Keratinocyte (primary cell): ENCODE data around the gene HTT-AS. TPM values are rescaled to one million over a fixed set of nuclear protein-coding genes. Genes with fewer than 3 reads are reported as not detected.

Source experiments
- DNase-seq: peaks from one replicate; pipeline ENCODE4 v3.0.0-alpha.2; 2011; ENCODE audit warnings: low read depth, missing footprints, low spot score
- FAIRE-seq: peaks from 2 replicates; lab custom pipeline; 2011; peaks lifted over from hg19 to GRCh38; lab: Jason Lieb, UNC
- H2AFZ ChIP-seq: 2 replicates; pipeline ENCODE4 v1.6.0; 2012; ENCODE audit warnings: low read length, control low read depth, inconsistent platforms; ENCODE audit not compliant: control insufficient read depth
- H3K27ac ChIP-seq: 2 replicates; pipeline ENCODE4 v1.5.1; 2011; ENCODE audit warnings: low read length; ENCODE audit not compliant: control insufficient read depth, insufficient read depth
- H3K27me3 ChIP-seq: 3 replicates; pipeline ENCODE4 v1.6.0; 2011; ENCODE audit warnings: low read length; ENCODE audit not compliant: control insufficient read depth, insufficient read depth; ENCODE audit errors: extremely low read depth
- H3K36me3 ChIP-seq, 2 experiments: 2 replicates in 1 of 2; 3 replicates in 1 of 2; pipeline ENCODE4 v1.5.1; 2011; ENCODE audit warnings: low read length in 2 of 2, mild to moderate bottlenecking in 1 of 2; ENCODE audit not compliant: control insufficient read depth in 2 of 2, insufficient read depth in 2 of 2; ENCODE audit errors: extremely low read depth in 1 of 2
- H3K4me1 ChIP-seq: 3 replicates; pipeline ENCODE4 v1.5.1; 2011; ENCODE audit warnings: low read length; ENCODE audit not compliant: control insufficient read depth, insufficient read depth; ENCODE audit errors: extremely low read depth
- H3K4me2 ChIP-seq: 3 replicates; pipeline ENCODE4 v1.6.0; 2011; ENCODE audit warnings: low read depth, low read length; ENCODE audit not compliant: control insufficient read depth, insufficient read depth; ENCODE audit errors: extremely low read depth
- H3K4me3 ChIP-seq, 3 experiments: fragments of 200-600 bp in 1 of 3; sonication (generic) in 1 of 3; 2 replicates in 2 of 3; 3 replicates in 1 of 3; pipeline ENCODE4 v1.5.1; 2011 to 2016; ENCODE audit warnings: low read length in 3 of 3, mild to moderate bottlenecking in 3 of 3, control low read depth in 2 of 3, inconsistent platforms in 1 of 3, low read depth in 1 of 3, mixed read lengths in 1 of 3, mixed run types in 1 of 3, moderate library complexity in 1 of 3; ENCODE audit not compliant: control insufficient read depth in 2 of 3, insufficient read depth in 2 of 3; ENCODE audit errors: extremely low read depth in 1 of 3
- H3K79me2 ChIP-seq: 2 replicates; pipeline ENCODE4 v1.6.0; 2012; ENCODE audit warnings: low read length; ENCODE audit not compliant: control insufficient read depth, insufficient read depth
- H3K9ac ChIP-seq: 3 replicates; pipeline ENCODE4 v1.6.0; 2011; ENCODE audit warnings: low read length; ENCODE audit not compliant: control insufficient read depth, insufficient read depth; ENCODE audit errors: extremely low read depth
- H3K9me1 ChIP-seq: 3 replicates; pipeline ENCODE4 v1.6.0; 2011; ENCODE audit warnings: low read length; ENCODE audit not compliant: control insufficient read depth, insufficient read depth; ENCODE audit errors: extremely low read depth
- H3K9me3 ChIP-seq: 2 replicates; pipeline ENCODE4 v1.5.1; 2012; ENCODE audit warnings: low read depth, low read length; ENCODE audit not compliant: control insufficient read depth
- H4K20me1 ChIP-seq: 3 replicates; pipeline ENCODE4 v1.6.0; 2011; ENCODE audit warnings: low read length; ENCODE audit not compliant: control insufficient read depth, insufficient read depth; ENCODE audit errors: extremely low read depth
- EZH2 ChIP-seq: IDR thresholded peaks from one replicate; pipeline ENCODE4 v1.6.1; 2012; ENCODE audit warnings: inconsistent platforms, mild to moderate bottlenecking, low read length, moderate library complexity
- dilution Hi-C: fragments of 300-500 bp; cut with MboI; formaldehyde crosslinking; loops from one replicate; pipeline ENCODE4 v1.7.0; 2020; ENCODE audit warnings: low sequenced_read_pairs; ENCODE audit not compliant: extremely low pct_ligation_motif_present
- polyA plus RNA-seq, 5 experiments: library from polyadenylated mRNA; depleted of rRNA in 3 of 5; stranded (reverse) in 3 of 5; stranded (forward) in 1 of 5; unstranded in 1 of 5; fragments of >200 nt; gene quantifications; 1 replicate in 1 of 5; 2 replicates in 3 of 5; 3 replicates in 1 of 5; pipeline versions ENCODE4 v1.2.1 to v1.2.3, GENCODE V29; 2011 to 2012; ENCODE audit warnings: missing spikeins in 2 of 5, low read depth in 1 of 5, low replicate concordance in 1 of 5
- TF ChIP-seq, protein P1 (sequence below), 3 experiments: IDR thresholded peaks in 1 of 3; conservative IDR thresholded peaks in 1 of 3; optimal IDR thresholded peaks in 1 of 3; 2 replicates in 2 of 3; 3 replicates in 1 of 3; pipeline versions ENCODE3 to v1.5.1; 2011; ENCODE audit warnings: low read length in 3 of 3, mild to moderate bottlenecking in 3 of 3, moderate library complexity in 2 of 3, control low read depth in 1 of 3, inconsistent platforms in 1 of 3; ENCODE audit not compliant: insufficient read depth in 2 of 3; ENCODE audit errors: extremely low read depth in 1 of 3

HTT-AS gene
- polyA plus RNA-seq, 1 donor (not counting 4 experiments of a cell fraction or from before 2014, with no cell fraction given): not detected

DNA sequence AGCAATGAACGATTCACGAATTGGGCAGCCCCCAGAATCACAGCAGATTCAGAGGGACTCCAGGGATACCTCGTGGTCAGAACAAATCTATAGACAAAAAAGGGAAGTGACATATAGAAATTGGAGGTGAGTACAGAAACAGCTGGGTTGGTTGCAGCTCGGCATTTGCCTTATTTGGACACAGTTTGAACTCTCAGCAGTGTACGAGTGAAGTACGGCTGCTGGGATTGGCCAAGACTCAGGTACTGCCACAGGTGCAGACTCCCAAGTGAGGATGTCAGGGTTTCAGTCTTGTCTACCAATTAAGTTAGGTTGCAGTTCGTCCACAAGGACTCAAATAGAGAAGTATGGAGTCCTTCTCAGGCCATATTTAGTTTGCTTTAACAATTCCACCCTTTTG, 28.2 kb downstream of the HTT-AS start:
- DNase-seq (no peak), FAIRE-seq (no peak)
- TF ChIP-seq, protein P1, sequence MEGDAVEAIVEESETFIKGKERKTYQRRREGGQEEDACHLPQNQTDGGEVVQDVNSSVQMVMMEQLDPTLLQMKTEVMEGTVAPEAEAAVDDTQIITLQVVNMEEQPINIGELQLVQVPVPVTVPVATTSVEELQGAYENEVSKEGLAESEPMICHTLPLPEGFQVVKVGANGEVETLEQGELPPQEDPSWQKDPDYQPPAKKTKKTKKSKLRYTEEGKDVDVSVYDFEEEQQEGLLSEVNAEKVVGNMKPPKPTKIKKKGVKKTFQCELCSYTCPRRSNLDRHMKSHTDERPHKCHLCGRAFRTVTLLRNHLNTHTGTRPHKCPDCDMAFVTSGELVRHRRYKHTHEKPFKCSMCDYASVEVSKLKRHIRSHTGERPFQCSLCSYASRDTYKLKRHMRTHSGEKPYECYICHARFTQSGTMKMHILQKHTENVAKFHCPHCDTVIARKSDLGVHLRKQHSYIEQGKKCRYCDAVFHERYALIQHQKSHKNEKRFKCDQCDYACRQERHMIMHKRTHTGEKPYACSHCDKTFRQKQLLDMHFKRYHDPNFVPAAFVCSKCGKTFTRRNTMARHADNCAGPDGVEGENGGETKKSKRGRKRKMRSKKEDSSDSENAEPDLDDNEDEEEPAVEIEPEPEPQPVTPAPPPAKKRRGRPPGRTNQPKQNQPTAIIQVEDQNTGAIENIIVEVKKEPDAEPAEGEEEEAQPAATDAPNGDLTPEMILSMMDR (optimal IDR thresholded peaks at IDR 0.05 in 1 of 3, IDR thresholded peaks at IDR 0.05 in 1 of 3, conservative IDR thresholded peaks at IDR 0.05 in 1 of 3; ENCODE audit: extremely low read depth in 1 of 3, insufficient read depth in 2 of 3, low read length in 3 of 3): no peak
- TF ChIP-seq EZH2: no peak
- no peak overlapping the region for H2AFZ ChIP-seq
- H3K4me1 ChIP-seq: peaks cover 17% of the 10 kb centered on the region
- no peaks in the 10 kb centered on the region for H3K36me3 ChIP-seq
- peaks cover under 1% of the 10 kb centered on the region for H3K27me3 ChIP-seq
- no peaks in the 10 kb centered on the region for H3K9me3 ChIP-seq
- H3K27ac ChIP-seq: no peak overlapping the region
- H4K20me1 ChIP-seq: no peaks in the 10 kb centered on the region
- dilution Hi-C loops: no loop called here
- H3K79me2 ChIP-seq: no peaks in the 10 kb centered on the region
- H3K9ac ChIP-seq: no peak overlapping the region
- no peak overlapping the region for H3K4me2 ChIP-seq
- no peak overlapping the region for H3K4me3 ChIP-seq
- no peaks in the 10 kb centered on the region for H3K9me1 ChIP-seq

DNA sequence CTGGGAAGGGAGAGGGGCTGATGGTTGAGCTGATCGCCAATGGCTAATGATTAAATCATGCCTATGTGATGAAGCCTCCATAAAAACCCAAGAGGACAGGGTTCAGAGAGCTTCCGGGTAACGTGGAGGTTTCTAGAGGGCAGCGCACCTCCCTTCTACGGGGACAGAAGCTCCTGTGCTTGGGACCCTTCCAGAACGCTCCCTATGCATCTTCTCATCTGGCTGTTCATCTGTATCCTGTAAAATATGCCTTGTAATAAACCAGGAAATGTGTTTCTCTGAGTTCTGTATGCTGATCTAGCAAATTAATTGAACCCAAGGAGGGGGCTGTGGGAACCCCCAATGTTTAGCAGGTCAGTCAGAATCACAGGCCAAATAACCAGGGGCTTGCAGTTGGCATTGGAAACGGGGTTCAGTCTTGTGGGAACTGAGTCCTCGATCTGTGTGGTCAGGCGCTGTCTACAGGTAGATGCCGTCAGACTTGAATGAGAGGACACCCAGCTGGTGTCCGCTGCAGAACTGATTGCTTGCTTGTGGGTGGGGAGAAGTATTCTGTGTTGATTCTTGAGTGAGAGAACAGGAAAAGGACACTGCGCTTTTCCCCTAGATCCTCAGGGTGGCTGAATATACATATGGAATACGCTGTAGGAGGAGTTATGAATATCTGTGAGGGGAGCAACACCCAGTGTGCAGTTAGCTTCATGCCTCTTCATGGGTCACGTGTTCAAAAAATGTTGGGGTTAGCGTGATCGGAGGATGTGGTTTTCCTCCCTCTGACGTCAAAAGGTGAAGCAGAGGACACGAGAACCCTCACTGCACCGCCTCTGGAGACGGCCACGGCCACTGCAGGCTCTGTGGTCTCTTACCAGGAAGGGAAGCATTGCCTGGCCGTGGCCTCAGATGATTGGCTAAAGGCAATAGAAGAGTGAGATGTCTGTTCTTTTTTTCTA, 29.2 kb downstream of the HTT-AS start:
- DNase-seq: no peak
- H4K20me1 ChIP-seq: no peaks in the 10 kb centered on the region
- TF ChIP-seq, protein P1 (optimal IDR thresholded peaks at IDR 0.05 in 1 of 3, IDR thresholded peaks at IDR 0.05 in 1 of 3, conservative IDR thresholded peaks at IDR 0.05 in 1 of 3; ENCODE audit: extremely low read depth in 1 of 3, insufficient read depth in 2 of 3, low read length in 3 of 3): no peak
- TF ChIP-seq EZH2: no peak
- H3K9me1 ChIP-seq: no peaks in the 10 kb centered on the region
- no peak overlapping the region for H3K9ac ChIP-seq
- H2AFZ ChIP-seq: no peak overlapping the region
- no peaks in the 10 kb centered on the region for H3K36me3 ChIP-seq
- H3K4me2 ChIP-seq: no peak overlapping the region
- no peak for FAIRE-seq
- peaks cover 7% of the 10 kb centered on the region for H3K27me3 ChIP-seq
- no peaks in the 10 kb centered on the region for H3K9me3 ChIP-seq
- dilution Hi-C loops: no loop called here
- H3K4me1 ChIP-seq: peaks cover 17% of the 10 kb centered on the region
- no peak overlapping the region for H3K4me3 ChIP-seq
- H3K27ac ChIP-seq: no peak overlapping the region
- H3K79me2 ChIP-seq: no peaks in the 10 kb centered on the region
